ENCODE measurements around the gene CCDC47. TPM values are rescaled to one million over a fixed set of nuclear protein-coding genes. Genes with fewer than 3 reads are reported as not detected.
"Not testable (repeated sequence)": the region's sequence is repeated elsewhere in the genome, so short reads cannot be mapped to it uniquely, and the experiment has no call there.

The CCDC47 gene
- total RNA-seq, 2 donors from 2014 or later = 40.2 to 101 TPM

DNA sequence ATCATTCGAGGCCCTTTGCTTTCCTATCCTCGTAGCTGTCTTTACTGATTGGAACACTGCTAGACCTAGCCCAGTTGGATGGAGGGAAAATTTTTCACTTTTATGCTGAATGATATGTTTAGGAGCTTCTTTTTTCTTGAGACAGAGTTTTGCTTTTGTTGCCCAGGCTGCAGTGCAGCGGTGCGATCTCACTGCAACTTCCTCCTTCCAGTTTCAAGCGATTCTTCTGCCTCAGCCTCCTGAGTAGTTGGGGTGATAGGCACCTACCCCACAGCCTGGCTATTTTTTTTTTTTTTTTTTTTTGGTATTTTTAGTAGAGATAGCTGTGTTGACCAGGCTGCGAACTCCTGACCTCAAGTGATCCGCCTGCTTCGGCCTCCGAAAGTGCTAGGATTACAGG, 36.6 kb upstream of the CCDC47 start:
- no peak overlapping the region for H3K4me3 ChIP-seq
- no peak for TF ChIP-seq CTCF (IDR thresholded peaks at IDR 0.05)
- H3K4me1 ChIP-seq (ENCODE audit: control insufficient read depth in 1 of 2, low read depth in 2 of 2) = no peaks in the 10 kb centered on the region
- no peak for DNase-seq (ENCODE audit: low spot score)
- no peaks in the 10 kb centered on the region for H3K27me3 ChIP-seq (replicated peaks; ENCODE audit: insufficient read depth)
- ATAC-seq (ENCODE audit: insufficient number of reproducible peaks, low FRiP score, low read depth) = no peak
- H3K9me3 ChIP-seq = no peaks in the 10 kb centered on the region
- H3K27ac ChIP-seq = no peak overlapping the region
- peaks cover 87% of the 10 kb centered on the region for H3K36me3 ChIP-seq

DNA sequence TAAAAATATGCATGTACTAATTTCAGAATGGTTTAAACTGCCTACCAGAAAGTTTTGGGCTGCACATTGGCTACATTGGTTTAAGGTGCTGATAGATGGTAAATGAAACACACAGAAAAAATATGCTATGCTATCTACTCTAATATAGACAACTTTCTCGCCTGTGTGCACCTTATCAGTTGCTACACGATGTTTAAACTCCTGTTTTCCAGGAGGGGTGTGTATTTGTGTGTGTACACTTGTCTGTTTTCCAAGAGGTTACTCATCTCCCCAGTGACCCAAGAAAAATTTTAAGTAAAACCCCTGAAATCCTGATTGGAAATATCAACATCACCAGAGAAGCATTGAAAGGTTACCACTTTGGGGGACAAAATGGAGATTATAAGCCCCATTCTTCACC, 32.2 kb upstream of the CCDC47 start:
- ATAC-seq (ENCODE audit: insufficient number of reproducible peaks, low FRiP score, low read depth) (no peak), DNase-seq (ENCODE audit: low spot score) (no peak)
- no peak for TF ChIP-seq CTCF (IDR thresholded peaks at IDR 0.05)
- H3K4me1 ChIP-seq (ENCODE audit: control insufficient read depth in 1 of 2, low read depth in 2 of 2) = no peaks in the 10 kb centered on the region
- H3K36me3 ChIP-seq = peaks cover 69% of the 10 kb centered on the region
- no peak overlapping the region for H3K27ac ChIP-seq
- H3K27me3 ChIP-seq (replicated peaks; ENCODE audit: insufficient read depth) = no peaks in the 10 kb centered on the region
- H3K4me3 ChIP-seq = no peak overlapping the region
- no peaks in the 10 kb centered on the region for H3K9me3 ChIP-seq

DNA sequence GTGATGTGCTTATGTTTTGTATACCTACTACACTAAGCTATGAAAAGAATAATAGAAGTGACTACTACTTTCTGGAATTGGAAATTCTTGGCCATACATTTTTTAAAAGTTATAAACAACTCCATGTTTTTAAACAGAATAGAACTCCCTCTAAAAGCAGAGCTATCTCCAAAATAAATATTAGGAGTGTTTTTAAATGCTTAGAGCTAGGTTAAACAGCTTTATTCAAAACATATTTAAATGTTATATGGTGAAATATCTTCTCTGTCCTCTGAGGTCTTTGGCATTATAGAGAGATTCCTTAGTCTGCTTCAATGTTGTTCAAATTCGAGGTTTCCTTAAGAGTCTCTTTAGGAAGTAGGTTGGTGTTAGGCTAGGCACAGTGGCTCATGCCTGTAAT, 30.9 kb upstream of the CCDC47 start:
- TF ChIP-seq CTCF (IDR thresholded peaks at IDR 0.05) = no peak
- Histone ChIP-seq H3K36me3 (peaks cover 66% of the 10 kb centered on the region), H3K9me3 (no peaks in the 10 kb centered on the region), H3K27ac (no peak overlapping the region), H3K27me3 (replicated peaks; ENCODE audit: insufficient read depth) (no peaks in the 10 kb centered on the region), H3K4me3 (no peak overlapping the region), H3K4me1 (ENCODE audit: control insufficient read depth in 1 of 2, low read depth in 2 of 2) (no peaks in the 10 kb centered on the region)
- DNase-seq (ENCODE audit: low spot score) (no peak), ATAC-seq (ENCODE audit: insufficient number of reproducible peaks, low FRiP score, low read depth) (no peak)

- no peak for DNase-seq (ENCODE audit: low spot score)
- peaks cover 68% of the 10 kb centered on the region for H3K36me3 ChIP-seq
- ATAC-seq (ENCODE audit: insufficient number of reproducible peaks, low FRiP score, low read depth) = no peak
- H3K4me1 ChIP-seq (ENCODE audit: control insufficient read depth in 1 of 2, low read depth in 2 of 2) = no peaks in the 10 kb centered on the region
- no peak for TF ChIP-seq CTCF (IDR thresholded peaks at IDR 0.05)
- H3K27ac ChIP-seq = no peak overlapping the region
- H3K4me3 ChIP-seq = no peak overlapping the region
- H3K27me3 ChIP-seq (replicated peaks; ENCODE audit: insufficient read depth) = no peaks in the 10 kb centered on the region
- no peaks in the 10 kb centered on the region for H3K9me3 ChIP-seq
Measured at GRCh38 chr17:63800783-63801182, 27.4 kb upstream of the CCDC47 start.

DNA sequence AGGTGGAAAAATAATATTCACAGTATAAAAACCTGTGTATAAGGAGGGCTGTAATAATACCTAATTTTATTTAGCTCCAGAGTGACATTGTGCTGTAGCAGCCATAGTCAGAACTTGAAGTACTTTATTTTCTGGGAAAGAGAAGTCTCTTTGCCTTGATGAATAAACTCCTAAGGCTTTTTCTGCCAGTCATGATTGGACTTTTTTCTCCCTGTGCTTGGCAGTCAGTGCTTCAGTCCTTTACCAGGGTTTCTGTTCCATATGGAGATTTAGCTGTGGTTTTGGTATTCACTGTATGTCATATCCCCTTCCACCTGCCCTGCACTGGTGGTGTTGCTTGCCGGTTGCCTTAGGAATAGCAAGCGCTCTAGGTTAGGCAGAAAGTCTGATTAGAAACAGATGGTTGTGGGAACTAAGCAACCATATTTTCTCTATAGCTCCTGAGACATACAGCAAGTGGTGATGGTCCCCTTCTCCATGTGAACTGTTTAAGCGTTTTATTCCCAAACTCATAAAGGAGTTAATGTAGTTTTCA, 25.2 kb upstream of the CCDC47 start:
- H3K36me3 ChIP-seq = peaks cover 72% of the 10 kb centered on the region
- no peak overlapping the region for H3K27ac ChIP-seq
- TF ChIP-seq CTCF (IDR thresholded peaks at IDR 0.05) = no peak
- H3K27me3 ChIP-seq (replicated peaks; ENCODE audit: insufficient read depth) = no peaks in the 10 kb centered on the region
- H3K9me3 ChIP-seq = no peaks in the 10 kb centered on the region
- H3K4me3 ChIP-seq = no peak overlapping the region
- ATAC-seq (ENCODE audit: insufficient number of reproducible peaks, low FRiP score, low read depth) = no peak
- no peaks in the 10 kb centered on the region for H3K4me1 ChIP-seq (ENCODE audit: control insufficient read depth in 1 of 2, low read depth in 2 of 2)
- DNase-seq (ENCODE audit: low spot score) = no peak

DNA sequence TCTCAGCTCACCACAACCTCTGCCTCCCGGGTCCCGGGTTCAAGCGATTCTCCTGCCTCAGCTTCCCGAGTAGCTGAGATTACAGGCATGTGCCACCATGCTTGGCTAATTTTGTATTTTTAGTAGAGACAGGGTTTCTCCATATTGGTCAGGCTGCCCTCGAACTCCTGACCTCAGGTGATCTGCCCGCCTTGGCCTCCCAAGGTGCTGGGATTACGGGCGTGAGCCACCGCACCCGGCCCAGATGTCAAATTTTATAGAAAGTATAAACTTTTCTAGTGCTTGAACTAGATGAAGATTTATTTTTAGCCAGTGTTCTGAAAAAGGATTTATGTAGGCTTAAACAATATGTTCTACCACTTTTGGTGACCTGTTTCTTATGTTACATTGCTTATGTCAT, 23.0 kb upstream of the CCDC47 start:
- peaks cover 72% of the 10 kb centered on the region for H3K36me3 ChIP-seq
- H3K27me3 ChIP-seq (replicated peaks; ENCODE audit: insufficient read depth); ATAC-seq (ENCODE audit: insufficient number of reproducible peaks, low FRiP score, low read depth); DNase-seq (ENCODE audit: low spot score); H3K9me3 ChIP-seq; H3K27ac ChIP-seq; H3K4me3 ChIP-seq; H3K4me1 ChIP-seq (ENCODE audit: control insufficient read depth in 1 of 2, low read depth in 2 of 2): not testable (repeated sequence)
